Dermis microvascular lymphatic vessel endothelial cell (primary cell): Measurements from ENCODE around the gene SLC27A5. TPM values are rescaled to one million over a fixed set of nuclear protein-coding genes. Genes with fewer than 3 reads are reported as not detected.

Experiments used
- DNase-seq, 2 donors: peaks; one replicate each; pipeline versions ENCODE4 v3.0.0 to v3.0.0-alpha.2; 2010; ENCODE audit warnings: low read depth in 2 of 2
- total RNA-seq: library from RNA; depleted of rRNA; stranded (reverse); fragments of >200 nt; gene quantifications from 2 replicates; pipeline ENCODE4 v1.2.1, GENCODE V29; 2014

The SLC27A5 gene
- 10.1 and 10.9 TPM in 2 replicates for total RNA-seq

- no peak for DNase-seq
Observed at GRCh38 chr19:58511353-58512208, at the start of gene SLC27A5. SLC27A5 (minus strand) TSS chr19:58511992; CDS start chr19:58511955, 37 bp downstream.

DNA sequence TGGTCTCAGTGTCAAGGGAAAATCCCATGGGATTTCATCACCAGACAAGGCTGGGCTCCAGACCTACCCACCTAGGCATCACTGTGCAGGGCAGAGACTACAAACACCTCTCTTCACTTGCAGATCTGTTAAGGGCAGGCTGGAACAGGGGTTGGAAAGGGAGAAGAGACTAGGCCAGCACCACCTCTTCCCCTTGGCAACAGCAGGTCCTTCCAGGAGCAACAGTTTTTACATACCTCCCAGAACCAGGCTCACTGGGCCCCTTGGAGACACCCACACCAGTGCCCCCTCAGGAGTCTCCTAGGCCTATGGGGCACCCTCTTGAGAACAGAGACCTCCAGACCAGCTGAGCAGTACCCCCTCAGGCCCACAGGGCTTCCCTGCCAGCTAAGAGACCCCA lies 49.1 kb upstream of the SLC27A5 start:
- no peak for DNase-seq

GRCh38 chr19:58560007-58560887 lies 48.5 kb upstream of the SLC27A5 start:
- DNase-seq: no peak

GRCh38 chr19:58559275-58560006 lies 47.6 kb upstream of the SLC27A5 start:
- peak; percentile 84 to 90 for DNase-seq

DNA sequence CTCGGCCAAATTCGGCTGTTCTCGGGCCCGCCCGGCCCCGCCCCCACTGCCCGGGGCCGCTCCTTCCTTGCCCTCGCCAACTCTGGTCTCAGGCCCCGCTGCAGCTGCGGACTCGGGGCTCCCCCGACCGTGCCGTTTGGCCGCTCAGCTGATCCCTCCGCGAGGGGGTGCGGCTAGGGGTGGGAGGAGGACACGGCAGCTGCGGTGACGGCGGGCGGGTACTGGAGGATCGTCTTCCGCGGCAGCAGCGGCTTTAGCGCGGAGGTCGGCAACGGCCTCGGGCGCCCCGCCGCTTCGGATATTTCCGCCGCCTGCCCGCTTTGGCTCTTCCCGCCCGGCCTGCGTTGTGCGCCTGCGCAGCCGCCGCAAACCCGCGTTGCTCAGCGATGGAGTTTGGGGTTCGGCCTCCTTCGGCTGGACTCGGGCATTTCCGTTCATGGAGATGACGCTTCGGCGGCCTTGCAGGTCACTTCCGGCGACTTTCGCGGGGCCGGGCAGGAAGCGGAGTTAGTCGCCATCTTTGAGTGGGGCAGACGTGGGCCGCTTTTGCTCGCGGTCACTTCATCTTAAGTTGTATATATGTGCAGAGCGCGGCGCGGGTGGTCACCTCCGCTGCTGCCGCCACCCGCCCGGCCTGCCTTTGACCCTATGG lies 47.0 kb upstream of the SLC27A5 start:
- DNase-seq: peak; percentile 97 to 99

- peak in 1 of 2 donors; percentile 62 for DNase-seq
Observed at GRCh38 chr19:58558066-58558622, 46.4 kb upstream of the SLC27A5 start, which contains the start of gene UBE2M. UBE2M (minus strand) TSS chr19:58558611; CDS start chr19:58558381, 230 bp downstream.

GRCh38 chr19:58557221-58558065 lies 45.7 kb upstream of the SLC27A5 start:
- no peak for DNase-seq

GRCh38 chr19:58556622-58557220 lies 44.9 kb upstream of the SLC27A5 start:
- no peak for DNase-seq

- no peak for DNase-seq
Observed at GRCh38 chr19:58555920-58556621, 44.3 kb upstream of the SLC27A5 start.

- no peak for DNase-seq
Observed at GRCh38 chr19:58555369-58555885, 43.6 kb upstream of the SLC27A5 start.

DNA sequence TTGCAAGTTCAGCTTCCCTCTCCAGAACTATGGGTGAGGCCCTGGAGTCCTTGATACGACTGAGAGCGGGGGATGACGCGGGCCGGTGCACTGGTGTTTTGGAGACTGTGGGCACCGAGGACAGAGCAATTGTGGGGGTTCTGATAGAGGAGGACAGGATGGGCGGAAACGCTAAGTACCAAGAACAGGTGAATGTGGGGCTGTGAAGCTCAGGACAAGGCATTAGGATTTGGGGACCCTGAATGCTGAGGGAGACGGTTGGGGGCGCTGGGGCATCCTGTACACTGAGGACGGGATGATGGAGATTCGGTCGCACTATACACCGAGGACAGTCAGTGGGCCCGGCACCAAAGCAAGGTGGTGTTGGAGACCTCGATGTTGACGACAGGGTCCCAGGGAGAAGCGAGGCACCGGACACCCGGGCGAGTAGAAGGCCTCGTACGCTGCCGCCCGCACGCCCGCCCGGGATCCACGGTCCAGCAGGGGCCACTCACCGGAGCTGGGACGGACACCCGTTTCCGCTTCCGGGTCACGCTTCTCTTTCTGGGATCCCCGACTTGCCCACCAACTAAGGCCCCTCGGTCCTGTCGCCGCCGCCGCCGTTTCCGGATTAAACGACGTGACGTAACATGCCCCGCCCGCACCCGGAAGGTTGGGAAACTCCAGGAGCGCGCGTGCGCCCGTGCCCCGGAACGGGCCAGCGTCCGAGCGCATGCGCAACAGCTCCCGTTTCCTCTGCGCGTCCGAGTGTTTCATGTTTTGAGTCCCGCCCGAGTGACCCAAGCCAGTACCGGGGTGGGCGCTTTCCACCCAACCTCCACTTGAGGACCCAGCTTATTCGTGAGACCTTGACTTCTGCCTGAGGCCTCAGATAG lies 42.9 kb upstream of the SLC27A5 start, which contains the start of gene CHMP2A:
TSS of gene CHMP2A (minus strand) at position 612 of the 875 bp plus-strand sequence. CDS start 893 bp downstream, outside the sequence.
- peak; percentile 91 to 97 for DNase-seq

GRCh38 chr19:58553799-58554493 lies 42.2 kb upstream of the SLC27A5 start:
- no peak for DNase-seq

DNA sequence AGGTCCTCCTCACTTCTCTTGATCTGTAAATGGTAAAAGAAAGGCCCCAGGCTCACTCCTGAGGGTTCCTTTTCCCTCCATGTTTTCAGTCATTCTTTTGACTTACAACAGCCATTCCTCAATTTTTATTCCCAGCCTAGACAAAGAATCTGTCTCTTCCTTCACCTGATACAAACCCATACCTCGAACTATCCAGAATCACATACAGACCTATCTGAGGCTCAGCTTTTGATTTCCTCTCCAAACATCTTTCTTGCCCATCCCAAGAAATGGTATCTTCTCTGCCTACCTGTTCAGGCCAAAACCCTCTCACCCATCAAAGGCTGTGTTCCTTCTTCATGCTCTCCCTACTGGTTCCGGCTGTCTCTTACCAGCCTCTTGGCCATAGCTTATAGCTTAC lies 40.9 kb upstream of the SLC27A5 start:
- no peak for DNase-seq

- no peak for DNase-seq
Observed at GRCh38 chr19:58551577-58552471, 40.0 kb upstream of the SLC27A5 start.

DNA sequence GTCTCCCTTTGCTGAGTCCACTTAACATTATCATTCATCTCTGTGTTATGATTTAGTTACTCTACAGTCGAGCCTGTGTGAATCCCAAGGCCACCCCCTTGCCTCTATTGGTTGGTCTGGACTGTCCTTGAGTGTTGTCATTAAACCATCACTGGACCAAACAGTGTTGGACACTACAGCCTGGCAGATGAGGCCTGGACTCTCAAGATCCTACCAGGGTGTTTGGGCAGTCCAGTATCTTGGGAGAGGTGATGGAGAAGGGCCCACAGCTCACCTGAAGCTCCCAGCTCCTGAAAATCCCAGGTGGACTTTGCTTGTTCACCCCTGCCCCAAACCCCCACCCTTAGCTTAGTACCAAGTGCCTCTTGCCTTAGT lies 39.3 kb upstream of the SLC27A5 start:
- no peak for DNase-seq
